IgD-negative memory B cell (primary cell): ENCODE measurements around the gene PKN3. TPM values are rescaled to one million over a fixed set of nuclear protein-coding genes. Genes with fewer than 3 reads are reported as not detected.
A peak's percentile ranks its signal among the peaks of the same experiment; 100 is the strongest.

Source experiments
- H3K27ac Mint-ChIP-seq, 3 donors: one replicate each; pipeline ENCODE4 v1.8.0; 2020 to 2022; ENCODE audit warnings: mild to moderate bottlenecking in 3 of 3, mixed read lengths in 3 of 3, moderate library complexity in 1 of 3
- H3K27me3 Mint-ChIP-seq: one replicate; pipeline ENCODE4 v1.8.0; 2021; ENCODE audit warnings: mixed read lengths
- H3K36me3 Mint-ChIP-seq: one replicate; pipeline ENCODE4 v1.8.0; 2020; ENCODE audit warnings: mild to moderate bottlenecking, mixed read lengths
- H3K4me1 Mint-ChIP-seq, 3 donors: one replicate each; pipeline ENCODE4 v1.8.0; 2020 to 2022; ENCODE audit warnings: mixed read lengths in 3 of 3, mild to moderate bottlenecking in 1 of 3
- H3K4me3 Mint-ChIP-seq, 4 donors: one replicate each; pipeline ENCODE4 v1.8.0; 2020 to 2022; ENCODE audit warnings: mild to moderate bottlenecking in 4 of 4, mixed read lengths in 4 of 4, moderate library complexity in 3 of 4
- H3K9me3 Mint-ChIP-seq, 3 donors: one replicate each; pipeline ENCODE4 v1.8.0; 2020 to 2021; ENCODE audit warnings: mixed read lengths in 3 of 3, mild to moderate bottlenecking in 1 of 3
- polyA plus RNA-seq: library from polyadenylated mRNA; unstranded; fragments of 300-500 nt; fragmentation: Illumina TruSeq; gene quantifications from one replicate; pipeline ENCODE4 v1.2.3, GENCODE V29; 2021

The PKN3 gene
- polyA plus RNA-seq, 1 donor from 2014 or later = 0.11 TPM

DNA sequence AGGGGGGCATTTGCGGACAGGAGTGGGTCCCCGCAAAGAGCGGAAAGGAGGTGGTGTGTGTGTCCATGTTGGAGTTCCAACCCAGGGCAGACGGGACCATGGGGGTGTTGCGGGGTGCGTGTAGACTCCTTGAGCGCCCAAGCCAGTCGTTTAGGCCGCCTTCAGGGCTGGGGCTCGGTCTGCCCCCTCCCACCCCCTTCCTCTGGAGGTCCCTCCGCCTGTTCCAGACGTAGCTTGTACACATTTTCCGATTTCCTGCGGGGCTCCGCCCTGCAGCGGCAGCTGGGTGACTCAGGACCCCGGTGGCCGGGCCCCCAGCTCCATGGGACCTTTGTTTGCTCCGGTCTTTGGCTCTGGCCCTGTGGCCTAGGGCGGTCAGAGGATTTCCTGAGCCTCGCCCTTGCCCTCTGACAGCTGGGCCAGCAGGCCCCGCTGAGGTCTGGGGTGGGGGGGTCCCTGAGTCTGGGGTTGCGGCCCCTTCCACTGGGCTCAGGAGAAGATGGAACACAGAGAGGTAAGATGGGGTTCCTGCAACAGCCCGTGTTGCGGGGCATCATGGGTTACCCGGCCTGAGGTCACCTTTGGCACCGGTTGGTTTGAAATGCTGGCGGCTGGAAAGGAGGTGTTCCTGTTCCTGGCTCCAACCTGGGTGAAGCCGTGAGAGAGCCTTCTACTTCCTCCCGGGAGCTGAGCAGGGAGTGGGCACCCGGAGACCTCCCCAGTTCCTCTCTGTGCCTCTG, 1.5 kb downstream of the PKN3 start:
- Mint-ChIP-seq H3K36me3 (no peaks in the 10 kb centered on the region), H3K4me1 (peaks cover 0 to 10% (median 4%) of the 10 kb centered on the region in 3 donors), H3K9me3 (no peaks in the 10 kb centered on the region), H3K27me3 (no peaks in the 10 kb centered on the region), H3K4me3 (peak overlapping the region; percentile 61 to 89 (median 76)), H3K27ac (peak overlapping the region in 1 of 3 donors; percentile 16)

DNA sequence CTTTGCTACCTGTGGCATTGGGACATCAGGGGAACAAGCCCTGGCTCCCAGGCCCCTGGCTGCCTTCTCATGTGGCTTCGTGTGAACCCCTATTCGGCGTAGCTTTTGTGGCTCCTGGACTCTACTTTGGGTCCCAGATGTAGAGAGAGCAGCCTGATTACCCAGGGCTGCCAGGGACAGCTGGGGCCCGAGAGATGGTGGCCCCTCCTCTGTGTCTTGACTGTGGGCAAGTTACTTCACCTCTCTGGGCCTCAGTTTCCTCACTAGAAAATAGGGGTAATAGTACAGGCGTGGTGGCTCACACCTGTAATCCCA, 2.0 kb downstream of the PKN3 start:
- Mint-ChIP-seq H3K27me3 (no peaks in the 10 kb centered on the region), H3K4me3 (peak overlapping the region in 2 of 4 donors; percentile 1 to 61), H3K4me1 (peaks cover 0 to 10% (median 4%) of the 10 kb centered on the region in 3 donors), H3K9me3 (no peaks in the 10 kb centered on the region), H3K36me3 (no peaks in the 10 kb centered on the region), H3K27ac (peak overlapping the region in 1 of 3 donors; percentile 16)

DNA sequence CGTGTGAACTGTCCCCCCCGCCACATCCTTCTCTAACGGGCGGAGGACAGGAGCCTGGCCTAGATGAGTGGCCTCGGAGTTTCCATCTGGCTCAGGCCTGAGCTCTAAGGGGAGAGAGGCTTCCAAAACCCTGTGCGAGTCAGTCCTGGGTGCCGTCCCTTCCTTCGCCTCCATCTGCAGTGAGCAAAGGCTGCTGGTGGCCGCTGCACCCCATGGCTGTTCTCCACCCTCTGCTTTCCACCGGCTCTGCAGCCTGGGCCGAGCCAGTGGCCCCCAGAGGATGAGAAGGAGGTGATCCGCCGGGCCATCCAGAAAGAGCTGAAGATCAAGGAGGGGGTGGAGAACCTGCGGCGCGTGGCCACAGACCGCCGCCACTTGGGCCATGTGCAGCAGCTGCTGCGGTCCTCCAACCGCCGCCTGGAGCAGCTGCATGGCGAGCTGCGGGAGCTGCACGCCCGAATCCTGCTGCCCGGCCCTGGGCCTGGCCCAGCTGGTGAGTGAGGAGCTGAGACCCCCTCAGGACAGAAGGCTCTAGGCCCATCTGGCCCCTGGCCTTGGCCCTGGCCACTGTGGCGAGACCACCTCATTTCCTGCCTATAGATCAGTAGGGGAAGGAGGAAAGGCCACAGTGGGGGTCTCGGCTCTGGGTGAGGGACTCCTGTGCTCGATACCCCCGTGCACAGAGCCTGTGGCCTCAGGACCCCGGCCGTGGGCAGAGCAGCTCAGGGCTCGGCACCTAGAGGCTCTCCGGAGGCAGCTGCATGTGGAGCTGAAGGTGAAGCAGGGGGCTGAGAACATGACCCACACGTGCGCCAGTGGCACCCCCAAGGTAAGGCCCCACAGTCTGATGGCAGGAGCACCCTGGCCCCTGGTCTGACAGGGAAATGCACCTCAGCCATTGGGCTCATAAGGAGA, 3.0 kb downstream of the PKN3 start:
- Mint-ChIP-seq H3K4me1 (peaks cover 0 to 10% (median 4%) of the 10 kb centered on the region in 3 donors), H3K27me3 (no peaks in the 10 kb centered on the region), H3K4me3 (peak overlapping the region in 1 of 4 donors; percentile 61), H3K36me3 (no peaks in the 10 kb centered on the region), H3K27ac (peak overlapping the region in 2 of 3 donors; percentile 67), H3K9me3 (no peaks in the 10 kb centered on the region)

DNA sequence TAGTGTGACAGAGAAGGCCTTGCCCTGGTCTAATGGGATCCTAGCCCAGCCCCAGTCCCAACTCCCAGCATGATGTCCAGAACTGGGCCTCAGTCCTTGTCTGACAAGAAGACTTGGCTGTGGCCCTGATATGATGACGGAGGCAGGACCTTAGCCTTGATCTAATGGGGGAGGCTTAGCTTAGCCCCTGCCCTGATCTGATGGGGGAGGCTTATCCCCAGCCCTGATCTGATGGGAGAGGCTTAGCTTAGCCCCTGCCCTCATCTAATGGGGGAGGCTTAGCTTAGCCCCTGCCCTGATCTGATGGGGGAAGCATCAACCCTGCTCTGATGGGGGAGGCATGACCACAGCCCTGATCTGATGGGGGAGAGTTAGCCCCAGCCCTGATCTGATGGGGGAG, 3.7 kb downstream of the PKN3 start:
- no peaks in the 10 kb centered on the region for H3K9me3 Mint-ChIP-seq
- peaks cover 0 to 10% (median 4%) of the 10 kb centered on the region in 3 donors for H3K4me1 Mint-ChIP-seq
- H3K36me3 Mint-ChIP-seq = no peaks in the 10 kb centered on the region
- peak overlapping the region in 1 of 3 donors; percentile 63 for H3K27ac Mint-ChIP-seq
- peak overlapping the region in 1 of 4 donors; percentile 29 for H3K4me3 Mint-ChIP-seq
- no peaks in the 10 kb centered on the region for H3K27me3 Mint-ChIP-seq

DNA sequence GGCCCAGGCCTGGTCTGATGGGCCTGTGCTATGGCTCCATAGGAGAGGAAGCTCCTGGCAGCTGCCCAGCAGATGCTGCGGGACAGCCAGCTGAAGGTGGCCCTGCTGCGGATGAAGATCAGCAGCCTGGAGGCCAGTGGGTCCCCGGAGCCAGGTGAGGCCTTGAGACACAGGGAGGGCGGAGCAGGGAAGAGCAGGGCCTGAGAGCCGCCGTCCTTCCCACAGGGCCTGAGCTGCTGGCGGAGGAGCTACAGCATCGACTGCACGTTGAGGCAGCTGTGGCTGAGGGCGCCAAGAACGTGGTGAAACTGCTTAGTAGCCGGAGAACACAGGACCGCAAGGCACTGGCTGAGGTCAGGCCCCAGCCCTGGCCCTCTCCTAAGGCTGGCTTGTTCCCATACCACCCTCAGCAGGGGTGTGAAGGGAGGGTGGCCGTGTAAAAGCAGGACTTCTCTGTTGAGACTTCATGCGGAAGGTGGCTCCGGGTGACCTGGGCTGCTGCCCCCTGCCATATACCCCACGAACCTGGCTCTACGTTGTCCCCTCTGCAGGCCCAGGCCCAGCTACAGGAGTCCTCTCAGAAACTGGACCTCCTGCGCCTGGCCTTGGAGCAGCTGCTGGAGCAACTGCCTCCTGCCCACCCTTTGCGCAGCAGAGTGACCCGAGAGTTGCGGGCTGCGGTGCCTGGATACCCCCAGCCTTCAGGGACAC, 4.5 kb downstream of the PKN3 start:
- Mint-ChIP-seq H3K36me3 (no peaks in the 10 kb centered on the region), H3K27ac (peak overlapping the region in 1 of 3 donors; percentile 63)

DNA sequence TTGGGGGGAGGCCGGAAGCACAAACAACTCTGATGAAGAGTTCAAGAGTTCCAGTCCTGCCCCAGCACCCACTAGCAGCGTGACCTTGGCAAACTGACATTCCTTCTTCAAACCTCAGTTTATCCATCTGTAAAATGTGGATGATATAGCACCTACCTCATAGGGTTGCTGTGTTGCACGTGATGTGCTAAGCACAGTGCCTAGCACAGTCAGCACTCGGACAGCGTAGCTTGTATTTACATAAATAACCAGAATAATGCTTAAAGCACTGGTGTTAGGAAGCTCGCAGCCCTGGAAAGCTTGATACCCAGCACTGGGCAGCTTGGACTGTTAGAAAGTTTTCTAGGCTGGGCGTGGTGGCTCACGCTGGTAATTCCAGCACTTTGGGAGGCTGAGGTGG, 5.1 kb downstream of the PKN3 start:
- H3K4me3 Mint-ChIP-seq = no peak overlapping the region
- H3K36me3 Mint-ChIP-seq = no peaks in the 10 kb centered on the region
- H3K4me1 Mint-ChIP-seq = peaks cover 0 to 2% (median 2%) of the 10 kb centered on the region in 3 donors
- H3K27me3 Mint-ChIP-seq = no peaks in the 10 kb centered on the region
- no peak overlapping the region for H3K27ac Mint-ChIP-seq
- H3K9me3 Mint-ChIP-seq = no peaks in the 10 kb centered on the region

More for the DNA sequence above, 4.5 kb downstream of the PKN3 start:
- H3K4me1 Mint-ChIP-seq = peaks cover 0 to 4% (median 4%) of the 10 kb centered on the region in 3 donors
- peak overlapping the region in 1 of 4 donors; percentile 29 for H3K4me3 Mint-ChIP-seq
- no peaks in the 10 kb centered on the region for H3K9me3 Mint-ChIP-seq
- H3K27me3 Mint-ChIP-seq = no peaks in the 10 kb centered on the region

DNA sequence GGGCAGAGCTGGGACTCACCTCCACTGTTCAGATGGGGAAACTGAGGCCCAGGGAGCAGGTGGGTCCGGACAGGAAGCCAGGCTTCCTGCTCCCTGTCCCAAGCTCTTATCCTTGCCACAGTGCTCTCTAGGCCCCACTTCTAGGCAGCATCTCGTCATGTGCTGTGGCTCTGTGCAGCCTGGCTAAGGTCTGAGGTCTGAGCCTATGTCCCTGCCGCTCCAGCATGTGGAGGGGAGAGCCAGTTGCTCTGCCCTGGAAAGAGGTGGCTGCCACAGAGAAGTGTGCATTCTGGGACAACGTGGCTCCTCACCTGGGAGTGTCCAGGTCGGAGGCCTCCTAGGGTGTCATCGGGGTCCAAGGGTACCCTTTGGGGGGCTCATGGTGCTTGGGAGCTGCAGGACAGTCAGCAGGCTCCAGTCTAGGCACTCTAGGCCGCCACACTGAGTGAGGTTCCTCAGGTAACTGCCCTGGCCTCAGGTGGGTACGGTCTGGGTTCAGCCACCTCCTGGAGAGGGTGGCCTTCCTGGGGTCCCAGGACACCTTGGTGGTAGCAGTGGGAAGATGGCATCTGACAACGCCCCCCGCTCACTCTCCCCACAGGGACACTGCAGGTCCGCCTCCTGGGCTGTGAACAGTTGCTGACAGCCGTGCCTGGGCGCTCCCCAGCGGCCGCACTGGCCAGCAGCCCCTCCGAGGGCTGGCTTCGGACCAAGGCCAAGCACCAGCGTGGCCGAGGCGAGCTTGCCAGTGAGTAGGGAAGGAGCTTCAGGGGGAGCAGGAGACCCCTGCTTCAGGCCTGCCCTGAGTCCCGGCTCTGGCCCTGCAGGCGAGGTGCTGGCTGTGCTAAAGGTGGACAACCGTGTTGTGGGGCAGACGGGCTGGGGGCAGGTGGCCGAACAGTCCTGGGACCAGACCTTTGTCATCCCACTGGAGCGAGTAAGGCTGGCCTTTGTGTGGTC, 10.4 kb downstream of the PKN3 start:
- Mint-ChIP-seq H3K27ac (no peak overlapping the region), H3K27me3 (no peaks in the 10 kb centered on the region), H3K4me3 (no peak overlapping the region), H3K4me1 (no peaks in the 10 kb centered on the region), H3K9me3 (no peaks in the 10 kb centered on the region), H3K36me3 (no peaks in the 10 kb centered on the region)

DNA sequence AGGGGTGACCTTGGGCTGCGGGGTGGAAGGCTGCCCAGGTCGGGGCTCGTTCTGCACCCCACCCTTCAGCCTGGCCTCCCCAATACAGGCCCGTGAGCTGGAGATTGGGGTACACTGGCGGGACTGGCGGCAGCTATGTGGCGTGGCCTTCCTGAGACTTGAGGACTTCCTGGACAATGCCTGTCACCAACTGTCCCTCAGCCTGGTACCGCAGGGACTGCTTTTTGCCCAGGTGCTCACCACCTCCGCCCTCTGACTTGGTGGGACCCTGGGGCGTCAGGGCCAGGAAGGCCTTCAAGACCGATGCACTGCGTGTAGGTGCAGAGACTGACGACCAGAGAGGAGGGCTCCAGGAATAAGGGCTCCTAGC, 11.1 kb downstream of the PKN3 start:
- H3K4me3 Mint-ChIP-seq = no peak overlapping the region
- H3K27ac Mint-ChIP-seq = no peak overlapping the region
- H3K36me3 Mint-ChIP-seq = no peaks in the 10 kb centered on the region
- no peaks in the 10 kb centered on the region for H3K4me1 Mint-ChIP-seq
- H3K9me3 Mint-ChIP-seq = no peaks in the 10 kb centered on the region
- H3K27me3 Mint-ChIP-seq = no peaks in the 10 kb centered on the region

DNA sequence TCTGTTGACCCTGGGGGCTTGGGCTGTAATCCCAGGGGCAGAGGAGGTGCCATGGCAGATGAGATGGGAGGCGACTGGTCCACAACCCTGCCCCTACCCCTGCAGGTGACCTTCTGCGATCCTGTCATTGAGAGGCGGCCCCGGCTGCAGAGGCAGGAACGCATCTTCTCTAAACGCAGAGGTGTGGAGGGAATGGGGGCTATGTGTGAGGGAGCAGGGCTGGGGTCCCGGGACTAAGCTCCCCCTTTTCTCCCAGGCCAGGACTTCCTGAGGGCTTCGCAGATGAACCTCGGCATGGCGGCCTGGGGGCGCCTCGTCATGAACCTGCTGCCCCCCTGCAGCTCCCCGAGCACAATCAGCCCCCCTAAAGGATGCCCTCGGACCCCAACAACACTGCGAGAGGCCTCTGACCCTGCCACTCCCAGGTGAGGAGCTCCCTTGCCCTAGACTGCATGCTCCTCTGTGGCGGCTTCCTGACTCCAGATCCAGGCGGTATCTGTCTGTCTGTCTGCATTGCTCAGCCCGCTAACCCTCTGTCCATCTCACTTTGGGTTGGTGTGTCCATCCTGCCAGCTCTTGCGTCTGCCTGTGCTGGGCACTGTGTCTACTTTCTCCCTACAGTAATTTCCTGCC, 11.8 kb downstream of the PKN3 start:
- no peaks in the 10 kb centered on the region for H3K36me3 Mint-ChIP-seq
- H3K4me1 Mint-ChIP-seq = no peaks in the 10 kb centered on the region
- no peaks in the 10 kb centered on the region for H3K9me3 Mint-ChIP-seq
- H3K4me3 Mint-ChIP-seq = no peak overlapping the region
- H3K27ac Mint-ChIP-seq = no peak overlapping the region
- no peaks in the 10 kb centered on the region for H3K27me3 Mint-ChIP-seq

DNA sequence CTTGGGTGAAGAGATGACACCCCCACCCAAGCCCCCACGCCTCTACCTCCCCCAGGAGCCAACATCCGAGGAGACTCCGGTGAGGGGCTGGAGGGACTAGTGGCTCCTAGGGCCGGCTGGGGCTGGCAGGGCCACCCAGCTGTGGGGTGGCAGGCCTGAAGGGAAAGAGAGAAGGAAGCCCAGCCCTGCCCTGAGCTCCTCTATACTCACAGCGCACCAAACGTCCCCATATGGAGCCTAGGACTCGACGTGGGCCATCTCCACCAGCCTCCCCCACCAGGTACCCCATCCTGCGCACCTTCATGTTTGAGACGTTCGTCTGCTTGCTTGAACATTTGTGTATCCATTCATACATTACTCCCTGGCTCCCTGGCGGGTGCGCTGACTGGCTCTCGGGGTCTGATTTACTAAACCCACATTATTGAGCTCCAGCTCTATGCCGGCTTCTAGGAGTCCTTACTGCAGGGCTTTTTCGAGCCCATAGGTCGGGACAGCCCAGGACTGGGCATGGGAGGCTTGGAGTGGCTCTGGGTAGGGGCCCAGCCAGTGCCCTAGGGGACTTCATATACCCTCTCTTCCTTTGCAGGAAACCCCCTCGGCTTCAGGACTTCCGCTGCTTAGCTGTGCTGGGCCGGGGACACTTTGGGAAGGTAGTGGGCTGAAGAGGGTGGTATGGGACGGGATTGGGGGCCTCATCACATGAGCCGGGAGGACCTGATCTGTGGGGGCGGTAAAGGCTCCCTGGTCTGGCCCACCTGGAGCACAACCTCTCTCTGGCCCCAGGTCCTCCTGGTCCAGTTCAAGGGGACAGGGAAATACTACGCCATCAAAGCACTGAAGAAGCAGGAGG, 12.5 kb downstream of the PKN3 start:
- no peaks in the 10 kb centered on the region for H3K36me3 Mint-ChIP-seq
- H3K4me1 Mint-ChIP-seq = no peaks in the 10 kb centered on the region
- no peaks in the 10 kb centered on the region for H3K27me3 Mint-ChIP-seq
- no peak overlapping the region for H3K4me3 Mint-ChIP-seq
- peak overlapping the region in 1 of 3 donors; percentile 39 for H3K27ac Mint-ChIP-seq
- H3K9me3 Mint-ChIP-seq = no peaks in the 10 kb centered on the region

DNA sequence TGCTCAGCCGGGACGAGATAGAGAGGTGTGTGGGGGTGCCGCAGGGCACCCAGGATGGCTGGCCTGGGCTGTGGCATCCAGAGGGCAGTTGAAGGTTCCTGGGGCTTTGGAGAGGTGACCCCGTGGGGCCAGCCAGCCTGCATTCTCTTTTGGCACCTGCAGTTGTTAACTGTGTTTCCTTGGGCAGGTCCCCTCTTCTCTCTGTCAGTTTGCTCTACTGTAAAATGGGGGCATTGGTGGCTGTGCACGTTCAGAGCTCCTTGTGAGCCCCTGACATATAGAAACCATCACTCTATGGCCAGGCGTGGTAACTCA, 13.1 kb downstream of the PKN3 start:
- Mint-ChIP-seq H3K27ac (no peak overlapping the region), H3K27me3 (no peaks in the 10 kb centered on the region)

DNA sequence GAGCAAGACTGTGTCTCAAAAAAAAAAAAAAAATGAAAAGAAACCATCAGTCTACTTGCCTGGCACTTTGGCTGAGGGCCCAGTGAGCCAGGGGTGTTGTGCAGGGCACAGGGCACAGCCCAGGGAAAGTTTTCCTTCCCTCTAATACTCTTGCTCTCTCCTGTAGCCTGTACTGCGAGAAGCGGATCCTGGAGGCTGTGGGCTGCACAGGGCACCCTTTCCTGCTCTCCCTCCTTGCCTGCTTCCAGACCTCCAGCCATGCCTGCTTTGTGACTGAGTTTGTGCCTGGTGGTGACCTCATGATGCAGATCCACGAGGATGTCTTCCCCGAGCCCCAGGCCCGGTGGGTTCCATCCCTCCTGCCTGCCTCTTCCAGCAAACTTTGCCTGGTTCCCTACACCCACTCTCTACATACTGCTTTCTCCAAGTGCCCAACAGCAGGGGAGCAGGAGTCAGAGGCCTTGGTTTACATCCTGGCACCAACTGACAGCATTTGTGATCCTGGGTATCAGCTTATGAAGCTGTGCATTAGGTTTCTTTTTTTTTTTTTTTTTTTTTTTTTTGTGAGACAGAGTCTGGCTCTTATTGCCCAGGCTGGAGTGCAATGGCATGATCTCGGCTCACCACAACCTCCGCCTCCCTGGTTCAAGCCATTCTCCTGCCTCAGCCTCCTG, 14.4 kb downstream of the PKN3 start:
- Mint-ChIP-seq H3K27ac (peak overlapping the region in 1 of 3 donors; percentile 1), H3K4me1 (no peaks in the 10 kb centered on the region), H3K36me3 (no peaks in the 10 kb centered on the region), H3K27me3 (no peaks in the 10 kb centered on the region), H3K4me3 (no peak overlapping the region), H3K9me3 (no peaks in the 10 kb centered on the region)

More for the DNA sequence above, 13.1 kb downstream of the PKN3 start:
- H3K9me3 Mint-ChIP-seq = no peaks in the 10 kb centered on the region
- no peak overlapping the region for H3K4me3 Mint-ChIP-seq
- no peaks in the 10 kb centered on the region for H3K4me1 Mint-ChIP-seq
- H3K36me3 Mint-ChIP-seq = no peaks in the 10 kb centered on the region

DNA sequence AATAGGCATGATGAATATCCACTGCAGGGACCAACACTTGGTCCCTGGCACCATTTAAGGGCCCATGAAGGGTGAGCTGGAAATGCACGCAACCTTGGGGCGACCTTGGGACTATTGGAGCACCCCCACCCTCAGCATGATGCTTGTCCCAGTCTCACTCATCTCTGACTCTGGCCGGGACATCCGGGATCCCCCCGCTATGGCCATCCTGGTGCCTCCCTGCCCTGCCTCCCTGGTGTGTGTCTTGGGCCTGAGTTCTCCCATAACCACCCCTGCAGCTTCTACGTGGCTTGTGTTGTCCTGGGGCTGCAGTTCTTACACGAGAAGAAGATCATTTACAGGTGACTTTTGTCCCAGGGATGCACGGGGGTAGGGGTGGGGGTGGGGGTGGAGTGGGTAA, 15.7 kb downstream of the PKN3 start:
- Mint-ChIP-seq H3K9me3 (no peaks in the 10 kb centered on the region), H3K4me1 (peaks cover 0 to 6% (median 6%) of the 10 kb centered on the region in 3 donors), H3K36me3 (no peaks in the 10 kb centered on the region), H3K27me3 (no peaks in the 10 kb centered on the region), H3K4me3 (no peak overlapping the region), H3K27ac (no peak overlapping the region)
